DMS 273 treated with DMSO at 0.1 percent for 48 hours (cell line): ENCODE measurements around the gene EDEM3.
A peak's percentile ranks its signal among the peaks of the same experiment; 100 is the strongest.
"Not testable (repeated sequence)": the region's sequence is repeated elsewhere in the genome, so short reads cannot be mapped to it uniquely, and the experiment has no call there.

Experiments used
- DNase-seq: peaks from one replicate; lab custom pipeline; 2025; lab: John Stamatoyannopoulos, UW

The EDEM3 gene

DNA sequence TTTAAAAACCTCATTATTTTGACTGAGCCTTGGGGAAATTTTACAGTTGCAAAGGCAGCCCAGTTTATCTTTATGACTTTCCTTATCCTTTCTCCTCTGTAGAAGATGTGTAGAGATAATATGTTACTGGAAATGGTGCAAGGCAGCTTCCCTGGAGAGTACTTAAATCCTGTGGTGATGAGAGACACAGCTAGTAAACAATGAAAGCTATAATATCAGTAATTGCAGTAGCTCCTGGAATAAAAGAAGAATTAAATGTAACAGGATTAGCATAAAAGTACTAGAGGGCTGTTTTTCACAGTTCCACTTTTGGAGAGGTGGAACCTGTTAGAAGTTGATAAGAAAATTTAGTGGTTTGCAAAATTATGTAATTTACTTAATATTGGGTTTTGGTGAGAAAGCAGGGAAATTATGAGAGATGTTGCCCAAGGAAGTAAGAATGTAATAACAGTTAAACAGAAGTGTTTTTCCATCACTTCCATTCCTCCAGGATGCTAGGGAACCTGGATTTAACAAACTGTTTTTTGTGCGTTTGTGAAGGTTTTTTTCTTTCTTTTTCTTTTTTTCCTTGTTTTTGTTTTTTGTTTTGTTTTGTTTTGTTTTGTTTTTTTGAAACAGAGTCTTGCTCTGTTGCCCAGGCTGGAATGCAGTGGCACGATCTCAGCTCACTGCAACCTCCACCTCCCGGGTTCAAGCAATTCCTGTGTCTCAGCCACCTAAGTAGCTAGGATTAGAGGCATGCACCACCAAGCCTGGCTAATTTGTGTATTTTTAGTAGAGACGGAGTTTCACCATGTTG lies 15.7 kb upstream of the EDEM3 start:
- no peak for DNase-seq

DNA sequence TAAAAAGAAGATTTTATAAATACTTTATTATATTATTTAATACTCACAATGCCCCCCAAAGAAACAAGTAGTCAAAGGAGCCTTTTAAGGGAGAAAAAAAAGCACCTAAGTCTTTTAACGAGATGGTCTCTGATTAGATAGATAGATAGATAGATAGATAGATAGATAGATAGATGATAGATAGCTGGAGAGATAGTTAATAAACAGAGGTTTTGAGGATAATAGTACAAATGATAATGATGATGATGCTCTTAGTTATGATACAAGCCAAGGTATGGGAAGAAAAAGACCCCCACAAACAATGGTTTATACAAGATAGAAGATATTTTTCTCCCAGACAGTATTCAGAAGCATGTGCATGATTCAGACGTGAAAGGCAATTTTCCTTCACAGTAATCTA lies 14.6 kb upstream of the EDEM3 start:
- no peak for DNase-seq

DNA sequence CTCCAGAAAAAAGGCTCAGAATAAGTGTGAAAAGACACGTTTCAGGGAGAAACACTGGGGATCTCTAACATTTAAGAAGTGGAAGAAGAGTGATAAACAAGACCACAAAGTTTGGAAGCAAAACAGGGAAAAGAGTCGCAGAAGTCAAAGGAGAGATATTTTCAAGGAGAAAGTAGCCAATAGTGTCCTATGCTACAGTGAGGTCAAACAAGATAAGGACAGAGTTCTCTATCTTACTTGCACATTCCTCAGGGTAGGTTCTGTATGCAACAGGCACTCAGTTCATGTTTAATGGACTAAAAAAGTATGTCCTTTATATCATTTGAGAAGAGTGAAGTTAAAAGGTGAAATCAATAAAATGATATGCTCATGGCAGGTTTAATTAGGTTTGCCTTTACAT lies 13.8 kb upstream of the EDEM3 start:
- no peak for DNase-seq

DNA sequence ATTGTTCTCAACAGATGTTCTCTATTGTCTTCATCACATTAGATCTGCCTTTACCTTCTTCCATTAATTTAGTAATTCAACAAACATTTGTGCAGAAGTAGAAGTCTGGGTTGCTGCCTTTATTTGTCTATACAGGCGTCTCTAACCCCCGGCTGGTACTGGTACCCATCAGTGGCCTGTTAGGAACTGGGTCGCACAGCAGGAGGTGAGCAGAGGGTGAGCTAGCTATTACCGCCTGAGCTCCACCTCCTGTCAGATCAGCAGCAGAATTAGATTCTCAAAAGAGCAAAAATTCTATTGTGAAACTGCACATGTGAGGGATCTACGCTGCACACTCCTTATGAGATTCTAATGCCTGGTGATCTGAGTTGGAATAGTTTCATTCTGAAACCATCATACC lies 12.9 kb upstream of the EDEM3 start:
- no peak for DNase-seq

DNA sequence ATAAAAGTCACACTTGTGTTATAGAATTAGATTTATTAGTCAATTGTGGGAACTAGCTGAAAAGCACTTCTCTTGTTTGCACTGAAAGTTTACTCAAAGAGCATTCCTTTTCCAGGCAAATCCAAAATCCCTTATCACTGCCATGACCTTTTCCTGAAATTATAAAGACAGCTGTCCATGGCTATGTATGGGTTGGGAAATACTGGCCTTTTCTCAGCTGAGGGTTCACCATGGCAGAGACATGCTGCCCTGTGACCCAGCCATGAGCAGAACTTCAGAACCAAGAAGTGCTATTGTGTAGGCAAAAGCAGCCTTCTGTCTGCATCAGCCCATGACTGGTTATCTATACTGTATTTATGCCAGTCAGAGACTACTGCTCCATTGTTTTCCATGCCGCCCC lies 9.8 kb upstream of the EDEM3 start:
- DNase-seq: no peak

DNA sequence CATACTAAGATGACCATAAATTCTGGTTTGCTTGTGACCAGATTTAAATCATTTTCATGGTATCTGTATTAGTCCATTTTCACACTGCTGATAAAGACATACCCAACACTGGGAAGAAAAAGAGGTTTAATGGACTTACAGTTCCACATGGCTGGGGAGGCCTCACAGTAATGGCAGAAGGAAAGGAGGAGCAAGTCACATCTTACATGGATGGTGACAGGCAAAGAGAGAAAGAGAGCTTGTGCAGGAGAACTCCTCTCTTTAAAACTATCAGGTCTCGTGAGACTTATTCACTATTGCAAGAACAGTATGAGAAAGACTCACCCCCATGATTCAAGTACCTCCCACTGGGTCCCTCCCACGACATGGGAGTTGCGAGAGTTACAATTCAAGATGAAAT lies 8.9 kb upstream of the EDEM3 start:
- not testable (repeated sequence) for DNase-seq

DNA sequence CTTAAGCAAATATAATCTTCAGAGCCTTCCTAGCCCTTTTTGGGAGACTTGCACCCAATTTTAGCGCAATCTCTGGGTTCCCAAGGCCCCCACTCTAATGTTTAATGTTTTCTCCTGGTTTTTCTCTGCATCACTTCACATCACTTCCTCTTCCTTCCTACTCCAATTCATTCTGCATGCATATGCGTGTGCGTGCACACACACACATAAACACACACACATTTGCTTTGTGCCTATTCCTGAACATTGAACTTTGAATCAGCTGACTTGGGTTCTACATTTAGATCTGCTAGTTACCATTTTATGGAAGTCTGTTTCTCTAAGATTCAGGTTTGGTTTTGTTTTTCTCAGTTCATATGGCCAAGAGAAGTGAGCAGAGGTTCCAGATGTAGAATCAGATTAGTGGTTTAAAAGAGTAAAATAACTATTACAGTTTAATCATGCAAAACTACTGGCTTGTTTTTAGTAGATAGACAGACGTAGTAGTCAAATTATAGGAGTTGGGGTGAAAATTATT lies 7.4 kb upstream of the EDEM3 start:
- no peak for DNase-seq

DNA sequence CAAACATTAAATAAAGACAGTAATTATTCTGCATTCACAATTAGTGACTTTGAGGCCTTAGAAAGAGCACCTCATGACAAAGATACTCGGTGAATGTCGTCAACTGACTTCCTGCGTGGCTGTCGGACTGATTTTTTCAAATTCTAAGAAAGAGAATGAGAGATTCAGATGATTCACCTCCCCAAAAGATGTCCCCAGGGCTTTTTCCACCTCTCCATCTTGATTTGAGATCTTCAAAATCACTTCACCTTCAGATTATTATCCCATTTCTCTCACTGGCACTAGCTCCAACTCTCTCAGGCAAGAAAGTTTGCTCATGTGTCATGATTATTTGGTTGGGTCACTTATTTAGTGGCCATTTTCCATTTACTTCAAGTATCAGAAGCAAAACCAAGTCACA lies 5.0 kb upstream of the EDEM3 start:
- no peak for DNase-seq

DNA sequence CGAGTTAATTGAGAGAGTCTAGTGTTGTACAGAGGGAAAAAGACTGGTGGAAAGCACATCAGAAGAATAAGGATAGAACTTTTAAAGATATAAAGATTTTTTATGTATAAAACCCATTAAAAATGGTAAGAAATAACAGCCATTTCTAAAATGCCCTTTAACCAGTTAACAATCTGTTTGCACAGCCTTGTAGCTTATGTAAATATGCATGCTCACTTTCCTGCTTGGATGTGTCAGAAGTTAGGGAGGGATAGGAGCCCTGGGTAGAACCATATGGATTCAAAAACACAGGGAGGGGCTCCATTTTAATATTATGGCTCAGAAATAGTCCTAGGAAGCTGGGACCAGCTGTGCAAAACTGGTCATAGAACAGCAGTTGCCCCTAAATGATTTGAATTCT lies 4.5 kb upstream of the EDEM3 start:
- DNase-seq: no peak

DNA sequence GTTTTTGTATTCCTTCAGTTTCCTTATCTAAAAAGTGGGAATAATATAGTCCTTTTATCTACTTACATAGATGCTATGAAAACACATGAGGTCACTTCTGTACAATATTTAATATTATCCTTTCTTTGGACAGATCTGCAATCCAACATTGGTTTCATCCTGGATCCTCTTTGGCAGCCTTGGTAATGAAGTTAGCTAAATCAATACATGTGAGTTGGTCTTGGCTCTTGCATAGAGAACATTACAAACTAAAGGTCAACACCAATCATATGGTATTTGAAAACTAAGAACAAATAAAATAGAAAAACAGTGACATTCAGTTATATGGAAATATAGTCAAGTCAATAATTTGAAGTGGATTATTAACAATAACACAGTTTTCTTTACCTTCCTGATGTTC lies 3.2 kb upstream of the EDEM3 start:
- DNase-seq: no peak

DNA sequence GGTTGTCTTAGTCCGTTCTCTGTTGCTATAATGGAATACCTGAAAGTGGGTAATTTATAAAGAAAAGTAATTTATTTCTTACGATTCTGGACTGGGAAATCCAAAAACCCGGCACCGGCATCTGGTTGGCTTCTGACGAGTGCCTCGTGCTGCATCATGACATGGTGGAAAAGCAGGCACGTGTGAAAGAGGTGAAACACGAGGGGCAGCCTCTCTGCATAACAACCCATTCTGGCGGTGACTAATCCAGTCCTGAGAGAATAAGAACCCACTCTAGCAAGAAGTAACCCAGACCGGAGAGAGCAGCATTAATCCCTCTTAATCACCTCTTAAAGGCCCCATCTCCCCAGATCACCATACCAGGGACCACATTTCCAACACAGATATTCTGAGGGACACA lies 2.7 kb upstream of the EDEM3 start:
- DNase-seq: no peak

DNA sequence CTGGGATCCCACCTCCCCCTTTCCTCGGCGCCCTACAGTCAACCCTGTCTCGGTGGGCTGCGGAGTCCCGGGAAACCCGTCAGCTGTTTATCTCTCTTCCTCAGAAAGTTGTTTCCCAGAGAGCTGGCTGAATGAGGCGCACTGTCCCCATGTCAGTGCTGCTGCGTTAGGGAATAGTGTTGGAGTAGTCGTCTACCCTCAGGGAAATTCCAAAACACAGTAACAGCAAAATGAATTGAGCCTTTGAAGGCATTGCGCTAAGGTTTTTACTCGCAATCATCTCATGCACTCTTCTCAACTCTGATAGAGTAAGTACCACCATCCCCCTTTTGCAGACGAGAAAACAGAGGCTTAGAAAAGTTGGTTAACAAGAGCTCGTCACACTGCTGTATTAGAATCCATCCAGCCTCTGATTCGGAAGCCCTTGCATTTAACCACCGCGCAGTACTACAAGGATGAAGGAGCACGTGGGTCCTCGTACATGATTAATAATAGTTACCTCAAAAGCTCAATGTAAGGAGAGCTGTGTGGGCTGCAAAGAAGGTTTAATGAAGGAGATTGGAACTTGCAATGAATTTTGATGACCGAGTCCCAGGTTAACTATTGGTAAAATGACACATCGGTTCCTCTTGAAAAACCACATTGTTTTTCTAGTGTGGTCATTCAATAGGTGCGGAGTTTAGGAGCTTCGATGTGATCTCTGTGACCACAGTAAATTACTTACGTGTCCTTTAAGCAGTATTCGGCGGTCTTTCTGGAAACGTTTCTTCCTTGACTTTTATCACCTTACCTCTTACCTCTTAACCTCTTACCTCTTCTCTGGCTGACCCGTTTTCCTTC lies 788 bp upstream of the EDEM3 start:
- DNase-seq: no peak

DNA sequence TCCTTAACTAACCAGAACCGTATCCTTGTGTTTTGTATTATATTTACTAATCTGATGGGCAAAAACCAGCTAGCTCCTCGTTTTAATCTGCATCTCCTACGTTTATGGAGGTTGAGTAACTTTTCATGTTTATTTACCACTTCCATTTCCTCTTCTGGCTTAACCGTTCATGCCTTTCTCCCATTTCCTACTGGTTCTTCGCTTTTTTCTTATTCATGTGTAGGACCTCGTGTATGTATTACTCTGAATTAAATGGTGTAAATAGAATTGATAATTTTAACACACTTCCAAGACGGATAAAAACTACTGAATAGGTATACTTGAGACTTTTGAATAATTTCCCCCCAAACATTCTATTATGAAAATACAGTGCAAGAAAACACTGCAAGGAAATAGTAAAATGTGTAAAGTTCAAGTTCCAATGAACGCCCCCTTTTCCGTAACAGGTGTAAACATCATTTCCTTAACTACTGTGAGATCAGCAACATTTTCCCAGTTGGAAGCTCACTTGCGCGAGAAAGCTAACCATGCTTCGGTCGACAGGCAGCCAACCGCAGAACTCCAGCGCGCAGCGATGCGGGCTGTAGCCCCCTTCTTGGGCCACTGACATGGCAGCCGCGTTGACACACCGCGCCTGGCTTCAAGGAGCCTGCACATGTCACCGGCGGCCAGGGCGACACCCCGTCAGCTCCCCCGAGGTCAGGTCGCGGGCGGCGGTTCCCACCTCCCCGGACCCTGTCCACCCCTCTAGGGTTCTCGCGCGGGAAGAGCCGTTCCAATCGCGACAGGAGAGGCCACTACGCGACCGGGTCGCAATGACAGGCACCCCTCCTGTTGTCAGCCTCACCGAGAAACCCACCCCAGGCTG lies 816 bp downstream of the EDEM3 start:
- no peak for DNase-seq

DNA sequence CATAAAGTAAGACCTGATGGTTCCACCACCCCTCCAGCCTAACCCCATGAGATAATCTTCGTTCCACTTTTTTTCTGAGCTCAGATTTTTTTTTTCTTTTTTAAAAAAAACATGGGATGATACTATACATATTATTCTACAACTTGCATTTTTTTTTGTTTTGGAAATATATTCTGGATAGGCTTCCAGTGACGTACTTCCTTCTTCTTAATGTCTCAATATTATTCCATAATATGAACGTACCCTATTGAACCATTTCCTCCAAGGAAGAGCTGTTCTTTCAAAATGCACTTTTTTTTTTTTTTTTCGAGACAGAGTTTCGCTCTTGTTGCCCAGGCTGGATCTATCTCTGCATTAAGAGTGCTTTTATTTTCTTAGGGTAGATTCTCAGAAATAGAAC lies 1.5 kb downstream of the EDEM3 start:
- no peak for DNase-seq

DNA sequence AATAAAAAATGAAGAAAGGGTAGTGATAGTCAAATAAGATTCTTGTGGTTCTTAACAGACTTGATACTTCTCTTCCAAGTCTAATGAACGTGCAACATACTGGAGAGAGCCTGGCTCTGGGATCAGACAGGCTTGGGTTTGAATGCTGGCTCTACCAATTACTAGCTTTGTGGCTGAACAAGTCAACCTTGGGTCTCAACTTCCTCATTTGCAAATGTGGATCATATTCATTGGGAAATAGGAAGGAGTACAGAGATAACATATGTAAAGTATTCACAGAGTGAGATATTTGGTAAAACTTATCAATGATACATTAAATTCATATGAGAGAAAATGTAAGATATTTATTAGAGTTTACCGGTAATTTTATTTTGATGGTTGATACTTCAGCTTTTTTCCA lies 2.0 kb downstream of the EDEM3 start:
- DNase-seq: no peak

DNA sequence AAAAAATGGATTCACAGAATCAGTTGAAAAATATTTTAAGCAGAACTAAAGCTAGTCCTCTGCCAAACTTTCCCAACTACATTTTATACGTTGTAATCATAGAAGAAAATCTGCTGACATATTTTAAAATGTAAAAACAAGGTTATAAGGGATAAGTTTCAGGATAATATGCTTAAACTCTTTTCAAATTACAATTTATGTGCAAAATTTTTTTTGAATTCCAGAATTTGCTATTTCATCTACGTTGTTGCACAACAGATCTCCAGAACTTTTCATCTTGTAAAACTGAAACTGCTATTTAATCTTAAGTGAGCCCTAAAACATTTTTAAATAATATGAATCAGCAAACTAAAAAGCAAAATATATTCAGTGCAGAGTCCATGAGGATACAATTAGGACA lies 5.9 kb downstream of the EDEM3 start:
- DNase-seq: no peak

DNA sequence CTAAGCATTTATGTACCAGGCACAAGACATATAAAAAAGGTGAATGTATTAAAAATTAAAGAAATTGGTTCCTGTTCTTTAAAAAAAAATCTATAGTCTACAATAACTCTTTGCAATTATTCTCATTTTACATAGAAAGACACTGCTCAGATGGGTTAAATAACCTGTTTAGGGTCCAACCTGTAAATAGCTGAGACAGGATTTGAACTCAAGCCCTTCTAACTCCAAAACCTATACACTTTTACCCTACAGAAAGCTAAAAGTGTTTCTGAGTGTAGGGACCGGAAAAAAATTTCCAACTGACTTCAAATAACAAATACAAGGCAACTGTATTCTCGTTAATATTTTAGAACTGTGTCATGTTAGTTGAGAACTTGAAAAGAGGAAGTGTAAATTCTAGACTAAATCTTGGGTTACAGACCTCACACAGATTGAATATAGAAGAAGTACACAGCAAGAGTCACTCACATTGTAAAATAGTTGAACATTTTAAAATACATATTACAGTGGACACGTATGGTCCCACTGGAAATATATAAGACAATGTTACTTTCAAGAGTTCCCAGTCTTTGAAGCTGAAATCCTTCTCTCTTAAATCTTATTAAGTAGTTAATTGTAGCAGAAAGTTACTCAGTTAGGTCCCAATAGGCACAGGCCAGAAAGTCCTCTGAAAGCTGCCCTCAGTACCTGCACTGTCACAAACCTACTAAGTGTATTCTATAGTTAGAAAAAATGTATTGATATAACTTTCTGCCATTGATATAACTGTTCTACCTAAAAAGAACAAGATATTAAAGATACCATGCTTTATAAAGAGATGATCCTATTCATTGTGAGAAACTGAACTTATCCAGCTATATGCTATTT lies 7.3 kb downstream of the EDEM3 start:
- DNase-seq: no peak

DNA sequence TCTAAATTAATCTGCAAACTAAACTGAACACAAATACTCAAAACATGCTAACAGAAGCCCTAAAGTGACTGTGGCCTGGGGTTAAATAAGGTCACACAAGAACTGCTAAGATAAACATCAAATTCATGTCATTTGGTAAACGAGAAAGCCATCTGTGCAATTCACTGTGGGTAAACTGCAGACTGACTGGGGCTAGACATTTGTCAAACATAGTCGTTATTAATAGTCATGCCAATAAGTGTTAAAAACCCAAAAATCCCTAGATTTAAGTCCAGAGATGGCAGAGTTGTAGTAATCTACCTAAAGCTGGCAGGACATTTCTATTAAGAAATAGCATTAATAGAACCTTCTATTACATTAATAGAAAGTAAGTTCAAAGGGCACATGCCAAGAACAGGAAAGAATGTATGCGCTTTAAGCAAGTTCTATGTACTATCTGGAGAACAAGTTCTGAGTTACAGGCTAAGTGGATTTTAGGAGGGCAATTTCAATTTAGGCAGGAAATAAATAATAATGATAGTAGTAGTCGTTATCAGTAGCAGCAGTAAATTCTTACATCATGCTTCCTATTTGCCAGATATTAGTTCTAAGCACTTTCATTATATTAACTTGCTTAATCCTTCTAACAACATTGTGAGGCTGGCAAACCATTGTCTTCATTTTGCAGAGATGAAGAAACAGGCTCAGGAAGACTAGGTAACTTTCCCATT lies 8.6 kb downstream of the EDEM3 start:
- peak; percentile 80 for DNase-seq

DNA sequence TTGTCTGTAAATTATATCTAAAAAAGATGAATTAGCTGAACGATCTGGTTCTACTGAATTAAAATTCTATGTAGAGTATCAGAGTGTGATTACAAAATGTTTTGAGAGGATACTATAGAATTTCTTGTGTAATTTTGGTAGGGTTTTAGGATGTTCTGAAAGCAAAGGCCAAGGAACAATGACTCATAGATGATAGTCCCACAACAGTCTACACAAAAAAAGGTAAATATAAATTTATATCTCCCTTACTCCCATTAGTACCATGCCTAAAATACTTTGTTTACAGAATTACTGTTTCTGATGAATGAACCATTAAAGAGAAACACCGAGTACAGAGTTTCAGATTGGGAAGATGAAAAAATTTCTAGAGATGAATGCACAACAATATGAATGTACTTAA lies 9.5 kb downstream of the EDEM3 start:
- no peak for DNase-seq

DNA sequence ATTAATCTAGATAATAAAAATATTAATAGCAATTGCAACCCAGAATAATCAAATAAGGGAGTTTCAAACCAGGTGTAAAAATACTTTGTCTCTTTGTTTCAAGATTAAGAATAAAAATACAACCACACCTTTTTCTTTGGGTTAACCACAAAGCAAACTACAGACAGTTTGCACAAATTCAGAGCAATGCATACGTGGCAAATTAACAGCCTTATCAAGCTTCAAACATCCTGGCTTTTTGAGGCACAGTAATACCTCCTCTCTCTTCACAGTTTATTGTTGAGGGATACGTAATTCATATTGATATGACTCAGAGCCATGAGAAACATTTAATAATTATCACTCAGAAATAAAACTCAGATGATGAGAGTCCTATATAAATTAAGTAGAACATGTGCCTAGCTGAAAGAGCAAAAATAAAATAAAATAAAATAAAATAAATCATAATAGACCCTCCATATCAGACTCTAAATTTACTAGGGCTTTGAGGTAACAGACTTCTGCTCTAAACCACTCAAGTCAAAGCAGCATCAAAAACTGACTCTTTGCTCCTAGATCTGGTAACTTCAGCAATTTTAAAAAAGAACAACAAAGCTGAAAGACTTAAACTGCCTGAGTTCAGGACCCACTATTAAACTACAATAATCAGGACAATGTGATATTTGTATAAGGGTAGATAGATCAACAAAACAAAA lies 11.4 kb downstream of the EDEM3 start:
- no peak for DNase-seq
